Activated CD4-positive, alpha-beta T cell treated with anti-CD3 and anti-CD28 coated beads, Interleukin-2, amount 50 U/mL, for 1 hour (primary cell): Measurements from ENCODE around the gene C3orf22.
"Not testable (repeated sequence)": the region's sequence is repeated elsewhere in the genome, so short reads cannot be mapped to it uniquely, and the experiment has no call there.

ENCODE experiments used
- DNase-seq: peaks from one replicate; pipeline ENCODE4 v3.0.0-alpha.2; 2020

Gene C3orf22

GRCh38 chr3:126542340-126543241 is 16.1 kb downstream of the C3orf22 start:
- no peak for DNase-seq

GRCh38 chr3:126541628-126542339 is 16.9 kb downstream of the C3orf22 start:
- no peak for DNase-seq

GRCh38 chr3:126540951-126541627 is 17.6 kb downstream of the C3orf22 start:
- DNase-seq = no peak

- DNase-seq = no peak
These were observed 18.3 kb downstream of the C3orf22 start for GRCh38 chr3:126540342-126540849.

- no peak for DNase-seq
These were observed 19.0 kb downstream of the C3orf22 start for GRCh38 chr3:126539558-126540250.

- no peak for DNase-seq
These were observed 19.8 kb downstream of the C3orf22 start for GRCh38 chr3:126538966-126539365.

GRCh38 chr3:126538316-126538715 is 20.4 kb downstream of the C3orf22 start:
- no peak for DNase-seq

GRCh38 chr3:126537730-126538281 is 20.9 kb downstream of the C3orf22 start:
- DNase-seq = no peak

- DNase-seq = no peak
These were observed 21.5 kb downstream of the C3orf22 start for GRCh38 chr3:126537116-126537729.

GRCh38 chr3:126536126-126536525 is 22.6 kb downstream of the C3orf22 start:
- no peak for DNase-seq

GRCh38 chr3:126535636-126536035 is 23.1 kb downstream of the C3orf22 start:
- DNase-seq = no peak

GRCh38 chr3:126534716-126535115 is 24.0 kb downstream of the C3orf22 start:
- DNase-seq = not testable (repeated sequence)

GRCh38 chr3:126533506-126533905 is 25.2 kb downstream of the C3orf22 start:
- DNase-seq = no peak

GRCh38 chr3:126531051-126531330 is 27.7 kb downstream of the C3orf22 start:
- DNase-seq = no peak

GRCh38 chr3:126530171-126531050 is 28.3 kb downstream of the C3orf22 start:
- DNase-seq = no peak

GRCh38 chr3:126529585-126530170 is 29.1 kb downstream of the C3orf22 start:
- no peak for DNase-seq

- DNase-seq = no peak
These were observed 29.8 kb downstream of the C3orf22 start for GRCh38 chr3:126528800-126529541.

- DNase-seq = no peak
These were observed 30.3 kb downstream of the C3orf22 start for GRCh38 chr3:126528419-126528799.

GRCh38 chr3:126527455-126528211 is 31.1 kb downstream of the C3orf22 start:
- DNase-seq = no peak
